Mucosa of stomach (tissue), 1 donor: Measurements from ENCODE around the gene CDH26.

ENCODE experiments used
- H3K27me3 ChIP-seq: one replicate; pipeline ENCODE4 v1.7.0; 2013; ENCODE audit warnings: mild to moderate bottlenecking, low read length; ENCODE audit not compliant: control insufficient read depth, insufficient read depth
- H3K36me3 ChIP-seq: one replicate; pipeline ENCODE4 v1.7.0; 2013; ENCODE audit warnings: low read length; ENCODE audit not compliant: control insufficient read depth, insufficient read depth
- H3K4me1 ChIP-seq: one replicate; pipeline ENCODE4 v1.7.0; 2013; ENCODE audit warnings: mild to moderate bottlenecking, low read length; ENCODE audit not compliant: control insufficient read depth, insufficient read depth
- H3K4me3 ChIP-seq: one replicate; pipeline ENCODE4 v1.7.0; 2013; ENCODE audit warnings: low read length
- H3K9ac ChIP-seq: one replicate; pipeline ENCODE4 v1.7.0; 2013; ENCODE audit warnings: mild to moderate bottlenecking, low read length, moderate library complexity
- H3K9me3 ChIP-seq: one replicate; pipeline ENCODE4 v1.7.0; 2013; ENCODE audit warnings: mild to moderate bottlenecking, low read length, moderate library complexity; ENCODE audit not compliant: control insufficient read depth
- donor health status: Pancreatic carcinoma.

Gene CDH26

GRCh38 chr20:60054716-60055634 lies 96.8 kb downstream of the CDH26 start:
- H3K27me3 ChIP-seq: peaks cover 21% of the 10 kb centered on the region
- H3K36me3 ChIP-seq: no peaks in the 10 kb centered on the region
- no peak overlapping the region for H3K4me3 ChIP-seq
- peaks cover 15% of the 10 kb centered on the region for H3K4me1 ChIP-seq
- no peaks in the 10 kb centered on the region for H3K9me3 ChIP-seq
- no peak overlapping the region for H3K9ac ChIP-seq

GRCh38 chr20:60055740-60056139 lies 97.5 kb downstream of the CDH26 start:
- H3K4me3 ChIP-seq: no peak overlapping the region
- H3K27me3 ChIP-seq: peaks cover 24% of the 10 kb centered on the region
- no peaks in the 10 kb centered on the region for H3K9me3 ChIP-seq
- H3K36me3 ChIP-seq: no peaks in the 10 kb centered on the region
- peaks cover 15% of the 10 kb centered on the region for H3K4me1 ChIP-seq
- H3K9ac ChIP-seq: no peak overlapping the region

DNA sequence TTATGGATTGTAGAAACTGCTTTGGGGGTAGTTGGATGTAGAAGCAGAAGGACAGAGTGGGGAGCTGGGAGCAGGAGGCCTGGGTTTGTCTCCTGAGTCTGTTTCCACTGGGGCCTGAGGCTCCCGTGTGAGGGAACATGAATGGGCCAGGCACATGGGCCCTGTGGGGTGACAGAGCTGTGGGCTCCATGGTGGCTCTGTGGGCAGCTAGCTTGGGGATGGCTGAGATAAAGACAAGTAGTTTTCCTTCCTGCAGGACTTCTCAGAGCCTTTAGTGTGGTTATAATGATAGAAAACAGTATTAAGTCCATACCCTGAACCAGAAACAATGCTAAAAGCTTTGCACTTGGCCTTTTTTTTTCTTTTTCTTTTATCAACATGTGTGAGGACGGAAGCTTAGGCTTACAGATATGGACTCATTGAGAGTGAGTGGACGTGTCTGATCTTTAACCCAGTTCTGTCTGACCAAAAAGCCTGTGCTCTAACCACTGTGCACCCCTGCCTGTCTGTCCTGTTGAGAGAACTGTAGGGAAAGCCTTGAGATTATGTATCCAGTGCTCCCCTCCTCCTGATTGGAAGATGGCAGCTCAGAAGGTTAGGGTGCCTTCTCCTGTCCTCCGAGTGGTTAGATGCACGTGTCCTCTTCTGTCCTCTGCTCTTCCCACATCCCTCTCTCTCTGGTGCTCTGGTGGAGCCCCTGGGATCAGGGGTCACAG lies 98.3 kb downstream of the CDH26 start:
- H3K9me3 ChIP-seq: no peaks in the 10 kb centered on the region
- peaks cover 15% of the 10 kb centered on the region for H3K4me1 ChIP-seq
- no peaks in the 10 kb centered on the region for H3K36me3 ChIP-seq
- H3K27me3 ChIP-seq: peaks cover 24% of the 10 kb centered on the region
- H3K4me3 ChIP-seq: no peak overlapping the region
- no peak overlapping the region for H3K9ac ChIP-seq

DNA sequence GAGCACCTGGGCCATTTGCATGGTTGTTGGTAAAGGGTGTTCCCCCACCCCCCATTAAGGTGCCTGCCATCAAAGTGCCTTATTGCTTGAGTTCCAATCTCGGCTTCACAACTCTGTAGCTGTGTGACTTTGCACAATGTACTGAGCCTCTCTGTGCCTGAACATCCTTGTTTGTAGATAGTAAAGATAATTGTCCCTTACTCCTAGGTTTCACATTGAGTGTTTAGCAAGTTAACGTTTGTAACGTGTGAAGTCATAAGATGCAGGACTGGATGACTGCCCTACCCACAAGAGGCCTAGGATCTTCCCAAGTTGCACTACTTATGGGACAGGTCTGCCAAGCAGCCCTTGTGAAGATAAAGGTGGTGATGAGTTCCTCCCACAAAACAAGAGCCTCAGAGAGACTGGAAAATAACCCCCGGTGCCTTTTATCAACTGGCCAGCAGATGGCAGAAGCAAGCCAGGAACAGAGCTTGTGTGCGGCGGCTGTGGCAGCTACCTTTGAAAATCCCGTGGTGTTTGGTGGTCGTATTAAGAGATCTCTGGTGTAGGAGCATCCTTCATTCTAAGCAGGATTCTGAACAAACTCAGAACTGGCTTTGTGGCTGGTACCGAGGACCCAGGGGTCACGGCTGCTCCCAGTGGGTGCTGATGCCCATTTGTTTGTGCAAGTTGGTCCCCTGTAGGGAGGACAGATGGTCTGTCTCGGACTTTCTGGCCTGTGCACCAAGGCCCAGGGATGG lies 99.1 kb downstream of the CDH26 start:
- peaks cover 21% of the 10 kb centered on the region for H3K27me3 ChIP-seq
- H3K9me3 ChIP-seq: no peaks in the 10 kb centered on the region
- no peaks in the 10 kb centered on the region for H3K36me3 ChIP-seq
- H3K4me1 ChIP-seq: peaks cover 15% of the 10 kb centered on the region
- no peak overlapping the region for H3K4me3 ChIP-seq
- H3K9ac ChIP-seq: no peak overlapping the region

- Histone ChIP-seq H3K9me3 (no peaks in the 10 kb centered on the region), H3K9ac (no peak overlapping the region), H3K4me1 (peaks cover 15% of the 10 kb centered on the region), H3K36me3 (no peaks in the 10 kb centered on the region), H3K27me3 (peaks cover 13% of the 10 kb centered on the region), H3K4me3 (no peak overlapping the region)
Observed at GRCh38 chr20:60057866-60058807, 99.9 kb downstream of the CDH26 start.

DNA sequence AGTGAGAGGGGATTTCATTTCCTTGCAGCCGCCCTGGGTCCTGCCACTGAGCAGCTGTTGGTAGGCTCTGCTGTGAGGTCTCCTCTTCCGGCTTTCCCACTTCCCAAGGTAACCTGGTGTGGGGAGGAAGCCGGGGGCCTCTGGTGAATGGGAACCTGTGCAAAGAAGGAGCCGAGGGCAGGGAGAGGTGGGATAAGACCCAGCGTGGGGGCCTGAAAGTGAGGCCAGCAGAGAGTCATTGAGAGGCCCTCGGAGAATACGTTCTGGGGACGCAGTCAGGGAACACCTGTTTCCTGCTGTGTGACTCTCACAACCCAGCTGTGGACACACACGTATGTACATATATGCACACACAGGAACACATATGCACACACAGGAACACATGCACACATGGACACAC lies 100.7 kb downstream of the CDH26 start:
- Histone ChIP-seq H3K27me3 (peaks cover 9% of the 10 kb centered on the region), H3K36me3 (no peaks in the 10 kb centered on the region), H3K4me3 (no peak overlapping the region), H3K9ac (no peak overlapping the region), H3K4me1 (peaks cover 10% of the 10 kb centered on the region), H3K9me3 (no peaks in the 10 kb centered on the region)

GRCh38 chr20:60060006-60060557 lies 101.9 kb downstream of the CDH26 start:
- Histone ChIP-seq H3K27me3 (peaks cover 6% of the 10 kb centered on the region), H3K9ac (no peak overlapping the region), H3K4me3 (no peak overlapping the region), H3K9me3 (no peaks in the 10 kb centered on the region), H3K36me3 (no peaks in the 10 kb centered on the region), H3K4me1 (peaks cover 9% of the 10 kb centered on the region)

- Histone ChIP-seq H3K27me3 (peaks cover 10% of the 10 kb centered on the region), H3K4me3 (no peak overlapping the region), H3K36me3 (no peaks in the 10 kb centered on the region), H3K4me1 (peaks cover 9% of the 10 kb centered on the region), H3K9me3 (no peaks in the 10 kb centered on the region), H3K9ac (no peak overlapping the region)
Observed at GRCh38 chr20:60060593-60060992, 102.4 kb downstream of the CDH26 start.

DNA sequence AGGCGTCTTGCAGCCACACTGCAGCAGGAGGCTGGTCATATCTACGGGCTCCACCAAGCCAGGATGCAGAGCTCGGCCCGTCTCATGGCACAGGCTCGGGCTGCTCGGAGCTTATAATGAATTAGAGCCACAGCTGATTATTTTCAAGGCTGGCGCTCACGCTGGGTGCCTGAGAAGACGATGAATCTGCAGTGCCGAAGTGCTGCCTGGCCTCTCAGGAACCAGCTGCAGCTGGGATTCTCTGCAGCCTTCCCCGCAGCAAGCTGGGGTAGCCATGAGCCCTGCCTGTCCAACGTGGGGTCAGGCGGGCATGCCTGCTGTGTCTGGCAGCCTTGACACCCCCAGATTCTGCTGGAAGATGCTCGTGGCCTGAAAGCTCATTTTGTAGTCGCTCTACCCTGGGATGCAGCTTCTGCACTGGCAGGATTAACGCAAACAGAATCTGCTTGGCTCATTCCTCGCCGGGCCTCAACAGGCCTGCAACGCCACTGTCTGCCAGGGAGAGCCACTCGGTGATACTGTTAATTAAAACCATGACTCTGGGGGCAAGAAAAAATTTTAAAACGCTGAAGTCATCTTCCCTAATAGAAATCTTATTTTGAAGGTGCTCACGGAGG lies 104.3 kb downstream of the CDH26 start:
- Histone ChIP-seq H3K9ac (no peak overlapping the region), H3K27me3 (peaks cover 14% of the 10 kb centered on the region), H3K9me3 (no peaks in the 10 kb centered on the region), H3K4me3 (no peak overlapping the region), H3K4me1 (peaks cover 2% of the 10 kb centered on the region), H3K36me3 (no peaks in the 10 kb centered on the region)

- Histone ChIP-seq H3K4me3 (no peak overlapping the region), H3K27me3 (peaks cover 14% of the 10 kb centered on the region), H3K9me3 (no peaks in the 10 kb centered on the region), H3K36me3 (no peaks in the 10 kb centered on the region), H3K4me1 (no peaks in the 10 kb centered on the region), H3K9ac (no peak overlapping the region)
Observed at GRCh38 chr20:60063048-60063451, 104.8 kb downstream of the CDH26 start.
